Small intestine (tissue), 7 donors: Measurements from ENCODE around the gene CDKL2. TPM values are rescaled to one million over a fixed set of nuclear protein-coding genes. Genes with fewer than 3 reads are reported as not detected.
"Not testable (repeated sequence)": the region's sequence is repeated elsewhere in the genome, so short reads cannot be mapped to it uniquely, and the experiment has no call there.

ENCODE experiments used
- DNase-seq, 2 donors: peaks; one replicate each; pipeline versions ENCODE4 v3.0.0 to v3.0.0-alpha.2; 2013
- FAIRE-seq: peaks from 2 replicates; lab custom pipeline; 2012; peaks lifted over from hg19 to GRCh38; lab: Jason Lieb, UNC
- H3K27ac ChIP-seq, 3 donors: one replicate each; pipeline ENCODE4 v1.5.1; 2013; ENCODE audit warnings: low read length in 2 of 3, mild to moderate bottlenecking in 2 of 3, control low read depth in 1 of 3, inconsistent platforms in 1 of 3, low read depth in 1 of 3, moderate library complexity in 1 of 3
- H3K27me3 ChIP-seq, 3 donors: one replicate each; pipeline ENCODE4 v1.6.1; 2013; ENCODE audit warnings: low read length in 3 of 3, inconsistent platforms in 1 of 3; ENCODE audit not compliant: control insufficient read depth in 3 of 3, insufficient read depth in 3 of 3
- H3K36me3 ChIP-seq, 3 donors: one replicate each; pipeline ENCODE4 v1.6.1; 2013; ENCODE audit warnings: low read length in 3 of 3, inconsistent platforms in 1 of 3, low read depth in 1 of 3, mild to moderate bottlenecking in 1 of 3, moderate library complexity in 1 of 3; ENCODE audit not compliant: control insufficient read depth in 3 of 3, insufficient read depth in 2 of 3
- H3K4me1 ChIP-seq, 3 donors: one replicate each; pipeline ENCODE4 v1.6.1; 2013; ENCODE audit warnings: low read length in 2 of 3, inconsistent platforms in 1 of 3, low read depth in 1 of 3, mild to moderate bottlenecking in 1 of 3, moderate library complexity in 1 of 3; ENCODE audit not compliant: control insufficient read depth in 3 of 3, insufficient read depth in 2 of 3
- H3K4me3 ChIP-seq, 3 donors: one replicate each; pipeline ENCODE4 v1.5.1; 2013; ENCODE audit warnings: low read length in 3 of 3, control low read depth in 1 of 3, inconsistent platforms in 1 of 3, low read depth in 1 of 3, mild to moderate bottlenecking in 1 of 3, moderate library complexity in 1 of 3
- H3K9me3 ChIP-seq, 2 donors: one replicate each; pipeline ENCODE4 v1.6.1; 2013; ENCODE audit warnings: low read depth in 1 of 2, low read length in 1 of 2; ENCODE audit not compliant: control insufficient read depth in 2 of 2, insufficient read depth in 1 of 2
- WGBS, 3 donors: extraction: QIAGEN DNeasy Blood & Tissue Kit; methylation state at CpG; one replicate each; pipeline ENCODE4 v1.1.7; 2013; 5-methylcytosine and 5-hydroxymethylcytosine counted together
- polyA plus RNA-seq, 4 donors: library from polyadenylated mRNA; stranded (reverse) in 3 of 4; unstranded in 1 of 4; fragments of 200-250 nt in 3 of 4; fragments of 120-200 nt in 1 of 4; gene quantifications; one replicate each; pipeline versions ENCODE4 v1.2.1 to v1.2.3, GENCODE V29; 2013
- donor health status: healthy with polysubstance abuse.
- donor health status: control.
- donor health status: control.
- donor health status: Bipolar disorder and iron deficiency.
- donor health status: healthy.

CDKL2 gene
- polyA plus RNA-seq, 4 donors = 0.33 to 1.0 TPM; not detected in 2

DNA sequence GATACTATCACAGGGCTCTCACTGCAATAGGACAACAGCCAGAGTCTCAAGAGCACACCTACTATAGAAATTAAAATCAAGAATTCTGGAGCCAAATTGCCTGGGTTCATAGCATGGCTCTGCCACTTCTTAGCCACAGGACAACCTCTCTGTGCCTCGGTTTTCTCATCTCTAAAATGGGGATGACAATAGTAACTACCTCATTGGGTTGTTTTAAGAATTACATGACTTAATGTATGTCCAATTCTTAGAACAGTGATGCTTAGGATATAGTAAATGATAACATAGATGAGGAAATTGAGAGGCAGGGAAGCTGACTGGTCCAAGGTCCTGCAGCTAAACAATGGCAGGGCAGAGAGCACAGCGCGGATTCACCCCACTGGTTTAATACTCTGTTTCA, 85.5 kb downstream of the CDKL2 start:
- Histone ChIP-seq H3K9me3 (no peaks in the 10 kb centered on the region), H3K36me3 (peaks cover 0 to 10% (median 2%) of the 10 kb centered on the region in 3 donors), H3K4me1 (no peaks in the 10 kb centered on the region), H3K4me3 (no peak overlapping the region), H3K27ac (no peak overlapping the region), H3K27me3 (no peaks in the 10 kb centered on the region)
- 90 to 94% (median 93%) methylated on average over 3 of the region's 3 CpGs for WGBS, 3 donors
- FAIRE-seq (no peak), DNase-seq (no peak)

DNA sequence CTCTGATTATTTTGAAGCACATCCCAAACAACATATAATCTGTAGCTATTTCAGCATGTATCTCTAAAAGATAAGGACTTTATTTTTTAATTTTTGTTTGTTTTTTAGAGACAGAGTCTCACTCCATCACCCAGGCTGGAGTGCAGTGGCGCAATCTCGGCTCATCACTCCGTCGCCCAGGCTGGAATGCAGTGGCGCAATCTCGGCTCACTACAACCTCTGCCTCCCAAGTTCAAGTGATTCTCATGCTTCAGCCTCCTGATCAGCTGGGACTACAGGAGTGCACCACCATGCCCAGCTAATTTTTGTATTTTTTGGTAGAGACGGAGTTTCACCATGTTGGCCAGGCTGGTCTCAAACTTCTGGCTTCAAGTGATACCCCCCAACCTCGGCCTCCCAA, 86.1 kb downstream of the CDKL2 start:
- H3K27ac ChIP-seq, FAIRE-seq, H3K4me1 ChIP-seq, H3K27me3 ChIP-seq, H3K4me3 ChIP-seq, H3K9me3 ChIP-seq, DNase-seq: not testable (repeated sequence)
- 91 to 93% (median 93%) methylated on average over 8 of the region's 8 CpGs for WGBS, 3 donors
- H3K36me3 ChIP-seq = peaks cover 0 to 10% (median 2%) of the 10 kb centered on the region in 3 donors

DNA sequence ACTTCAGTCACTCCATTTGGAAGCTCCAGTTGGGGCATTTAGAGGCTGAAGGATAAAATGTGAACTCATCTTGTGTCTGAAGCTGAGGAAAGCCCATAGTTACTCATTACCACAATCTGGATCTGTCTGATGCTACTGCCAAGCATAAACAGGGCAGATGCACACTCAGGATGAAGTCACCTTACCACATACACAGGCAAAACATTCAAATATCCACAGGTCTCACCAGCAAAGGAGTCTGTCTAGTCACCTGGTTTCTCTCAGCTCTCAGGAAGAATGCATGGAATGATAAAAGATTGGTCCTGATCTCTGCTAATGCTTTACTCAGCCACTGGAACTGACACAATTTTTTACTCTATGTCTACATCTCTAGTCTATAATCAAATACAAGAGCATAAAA, 87.5 kb downstream of the CDKL2 start:
- H3K4me3 ChIP-seq = no peak overlapping the region
- DNase-seq (no peak), FAIRE-seq (no peak)
- no peak overlapping the region for H3K27ac ChIP-seq
- H3K27me3 ChIP-seq = no peaks in the 10 kb centered on the region
- H3K36me3 ChIP-seq = peaks cover 0 to 10% (median 2%) of the 10 kb centered on the region in 3 donors
- H3K4me1 ChIP-seq = no peaks in the 10 kb centered on the region
- H3K9me3 ChIP-seq = no peaks in the 10 kb centered on the region

DNA sequence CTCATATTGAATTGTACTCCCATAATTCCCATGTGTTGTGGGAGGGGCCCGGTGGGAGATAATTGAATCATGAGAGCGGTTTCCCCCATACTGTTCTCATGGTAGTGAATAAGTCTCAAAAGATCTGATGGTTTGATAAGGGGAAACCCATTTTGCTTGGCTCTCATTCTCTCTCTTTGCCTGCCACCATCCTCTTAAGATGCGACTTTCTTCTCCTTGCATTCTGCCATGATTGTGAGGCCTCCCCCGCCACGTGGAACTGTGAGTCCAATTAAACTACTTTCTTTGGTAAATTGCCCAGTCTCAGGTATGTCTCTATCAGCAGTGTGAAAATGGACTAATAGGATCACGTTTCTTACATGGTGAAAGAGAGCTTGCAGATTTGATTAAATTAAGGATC, 93.0 kb downstream of the CDKL2 start:
- H3K9me3 ChIP-seq = peaks cover 1 to 15% of the 10 kb centered on the region in 2 donors
- H3K27ac ChIP-seq, H3K4me1 ChIP-seq, FAIRE-seq, DNase-seq, H3K4me3 ChIP-seq, H3K27me3 ChIP-seq, H3K36me3 ChIP-seq: not testable (repeated sequence)
- 86 to 95% (median 92%) methylated on average over 6 of the region's 6 CpGs for WGBS, 3 donors

DNA sequence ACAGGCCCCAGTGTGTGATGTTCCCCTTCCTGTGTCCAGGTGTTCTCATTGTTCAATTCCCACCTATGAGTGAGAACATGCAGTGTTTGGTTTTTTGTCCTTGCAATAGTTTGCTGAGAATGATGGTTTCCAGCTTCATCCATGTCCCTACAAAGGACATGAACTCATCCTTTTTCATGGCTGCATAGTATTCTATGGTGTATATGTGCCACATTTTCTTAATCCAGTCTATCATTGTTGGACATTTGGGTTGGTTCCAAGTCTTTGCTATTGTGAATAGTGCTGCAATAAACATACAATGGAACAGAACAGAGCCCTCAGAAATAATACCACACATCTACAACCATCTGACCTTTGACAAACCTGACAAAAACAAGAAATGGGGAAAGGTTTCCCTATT, 96.4 kb downstream of the CDKL2 start:
- H3K27ac ChIP-seq, H3K4me1 ChIP-seq, H3K4me3 ChIP-seq, H3K27me3 ChIP-seq, FAIRE-seq, DNase-seq: not testable (repeated sequence)
- H3K9me3 ChIP-seq = peaks cover 1 to 33% of the 10 kb centered on the region in 2 donors
- H3K36me3 ChIP-seq = peaks cover 0 to 13% (median 13%) of the 10 kb centered on the region in 3 donors

DNA sequence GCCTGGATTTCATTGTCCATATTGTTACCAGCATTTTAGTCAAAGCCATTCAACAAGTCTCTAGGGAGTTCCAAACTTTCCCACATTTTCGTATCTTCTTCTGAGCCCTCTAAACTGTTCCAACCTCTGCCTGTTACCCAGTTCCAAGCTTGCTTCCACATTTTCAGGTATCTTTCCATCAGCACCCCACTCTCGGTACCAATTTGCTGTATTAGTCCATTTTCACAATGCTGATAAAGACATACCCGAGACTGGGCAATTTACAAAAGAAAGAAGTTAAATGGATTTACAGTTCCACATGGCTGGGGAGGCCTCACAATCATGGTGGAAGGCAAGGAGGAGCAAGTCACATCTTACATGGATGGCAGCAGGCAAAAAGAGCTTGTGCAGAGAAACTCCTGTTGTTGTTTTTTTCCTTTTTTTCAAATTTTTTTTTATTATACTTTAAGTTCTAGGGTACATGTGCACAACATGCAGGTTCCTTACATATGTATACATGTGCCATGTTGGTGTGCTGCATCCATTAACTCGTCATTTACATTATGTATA, 96.9 kb downstream of the CDKL2 start:
- Histone ChIP-seq H3K36me3 (peaks cover 0 to 16% (median 13%) of the 10 kb centered on the region in 3 donors), H3K9me3 (peaks cover 1 to 33% of the 10 kb centered on the region in 2 donors)
- FAIRE-seq, H3K27ac ChIP-seq, H3K4me1 ChIP-seq, DNase-seq, H3K27me3 ChIP-seq, H3K4me3 ChIP-seq: not testable (repeated sequence)
- WGBS, 3 donors = 98% methylated on average over 4 of the region's 4 CpGs

DNA sequence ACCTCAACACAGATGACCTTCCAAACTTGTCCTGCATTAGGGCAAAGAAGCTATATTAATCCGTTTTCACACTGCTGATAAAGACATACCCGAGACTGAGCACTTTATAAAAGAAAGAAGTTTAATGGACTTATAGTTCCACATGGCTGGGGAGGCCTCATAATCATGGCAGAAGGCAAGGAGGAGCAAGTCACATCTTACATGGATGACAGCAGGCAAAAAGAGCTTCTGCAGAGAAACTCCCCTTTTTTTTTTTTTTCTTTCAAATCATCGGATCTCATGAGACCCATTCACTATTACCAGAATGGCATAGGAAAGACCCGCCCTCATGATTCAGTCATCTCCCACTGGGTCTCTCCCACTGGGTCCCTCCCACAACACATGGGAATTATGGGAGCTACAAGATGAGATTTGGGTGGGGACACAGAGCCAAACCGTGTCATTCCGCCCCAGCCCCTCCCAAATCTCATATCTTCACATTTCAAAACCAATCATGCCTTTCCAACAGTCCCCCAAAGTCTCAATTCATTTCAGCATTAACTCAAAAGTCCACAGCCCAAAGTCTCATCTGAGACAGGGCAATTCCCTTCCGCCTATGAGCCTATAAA, 98.7 kb downstream of the CDKL2 start:
- not testable (repeated sequence) for H3K27ac ChIP-seq, DNase-seq, FAIRE-seq, H3K4me3 ChIP-seq, H3K4me1 ChIP-seq, H3K27me3 ChIP-seq
- Histone ChIP-seq H3K9me3 (peaks cover 1 to 32% of the 10 kb centered on the region in 2 donors), H3K36me3 (peaks cover 0 to 16% (median 16%) of the 10 kb centered on the region in 3 donors)
- WGBS, 3 donors = 81 to 89% (median 88%) methylated on average over 7 of the region's 7 CpGs

DNA sequence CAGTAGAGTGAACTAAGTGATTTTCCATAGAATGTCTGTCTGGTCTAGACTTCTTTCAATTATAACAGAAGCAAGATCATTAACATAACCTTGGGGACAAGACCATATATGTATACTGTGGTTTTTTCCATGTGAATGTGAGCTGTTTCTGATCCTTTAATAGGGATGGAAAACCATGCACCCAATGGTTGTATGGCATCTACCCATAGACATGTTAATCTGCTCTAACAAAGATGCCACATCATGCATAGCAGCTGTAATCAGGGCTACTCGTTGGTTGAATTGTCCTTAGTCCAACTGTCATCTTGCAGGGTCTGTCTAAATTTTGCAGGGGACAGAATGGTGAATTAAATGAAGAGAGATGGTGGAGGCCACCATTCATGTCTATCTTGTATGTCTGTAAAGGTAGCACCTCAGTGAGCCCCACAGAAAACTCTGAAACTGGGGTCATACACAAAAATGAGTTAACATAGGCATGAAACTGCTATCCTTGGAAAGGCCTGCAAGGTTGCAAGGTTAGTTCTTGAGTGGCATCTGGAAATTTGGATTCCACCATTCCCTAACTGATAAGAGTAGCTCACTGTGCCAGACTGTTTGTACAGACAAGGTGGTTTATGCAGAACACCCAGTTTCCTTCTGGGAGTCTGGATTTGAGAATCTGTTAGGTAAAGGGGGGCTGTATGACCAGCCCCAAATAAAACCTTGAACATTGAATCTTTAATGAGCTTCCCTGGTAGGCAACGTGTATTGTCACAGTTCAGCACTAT, 99.6 kb downstream of the CDKL2 start:
- DNase-seq (no peak), FAIRE-seq (no peak)
- no peak overlapping the region for H3K27ac ChIP-seq
- peaks cover 0 to 16% (median 16%) of the 10 kb centered on the region in 3 donors for H3K36me3 ChIP-seq
- H3K4me1 ChIP-seq = no peaks in the 10 kb centered on the region
- no peaks in the 10 kb centered on the region for H3K27me3 ChIP-seq
- no peak overlapping the region for H3K4me3 ChIP-seq
- H3K9me3 ChIP-seq = peaks cover 1 to 28% of the 10 kb centered on the region in 2 donors
- 69 to 81% (median 72%) methylated on average over 2 of the region's 2 CpGs for WGBS, 3 donors
